ENCODE data around the gene DUSP15. TPM values are rescaled to one million over a fixed set of nuclear protein-coding genes. Genes with fewer than 3 reads are reported as not detected.
"Not testable (repeated sequence)": the region's sequence is repeated elsewhere in the genome, so short reads cannot be mapped to it uniquely, and the experiment has no call there.

DUSP15 gene, protein sequence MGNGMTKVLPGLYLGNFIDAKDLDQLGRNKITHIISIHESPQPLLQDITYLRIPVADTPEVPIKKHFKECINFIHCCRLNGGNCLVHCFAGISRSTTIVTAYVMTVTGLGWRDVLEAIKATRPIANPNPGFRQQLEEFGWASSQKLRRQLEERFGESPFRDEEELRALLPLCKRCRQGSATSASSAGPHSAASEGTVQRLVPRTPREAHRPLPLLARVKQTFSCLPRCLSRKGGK
- 9.7 and 14.3 TPM in 2 replicates for polyA plus RNA-seq (2014; cell fraction: cytosol; rRNA removed)
- 3.3 and 4.7 TPM in 2 replicates for polyA plus RNA-seq (2014; cell fraction: nucleus; rRNA removed)

DNA sequence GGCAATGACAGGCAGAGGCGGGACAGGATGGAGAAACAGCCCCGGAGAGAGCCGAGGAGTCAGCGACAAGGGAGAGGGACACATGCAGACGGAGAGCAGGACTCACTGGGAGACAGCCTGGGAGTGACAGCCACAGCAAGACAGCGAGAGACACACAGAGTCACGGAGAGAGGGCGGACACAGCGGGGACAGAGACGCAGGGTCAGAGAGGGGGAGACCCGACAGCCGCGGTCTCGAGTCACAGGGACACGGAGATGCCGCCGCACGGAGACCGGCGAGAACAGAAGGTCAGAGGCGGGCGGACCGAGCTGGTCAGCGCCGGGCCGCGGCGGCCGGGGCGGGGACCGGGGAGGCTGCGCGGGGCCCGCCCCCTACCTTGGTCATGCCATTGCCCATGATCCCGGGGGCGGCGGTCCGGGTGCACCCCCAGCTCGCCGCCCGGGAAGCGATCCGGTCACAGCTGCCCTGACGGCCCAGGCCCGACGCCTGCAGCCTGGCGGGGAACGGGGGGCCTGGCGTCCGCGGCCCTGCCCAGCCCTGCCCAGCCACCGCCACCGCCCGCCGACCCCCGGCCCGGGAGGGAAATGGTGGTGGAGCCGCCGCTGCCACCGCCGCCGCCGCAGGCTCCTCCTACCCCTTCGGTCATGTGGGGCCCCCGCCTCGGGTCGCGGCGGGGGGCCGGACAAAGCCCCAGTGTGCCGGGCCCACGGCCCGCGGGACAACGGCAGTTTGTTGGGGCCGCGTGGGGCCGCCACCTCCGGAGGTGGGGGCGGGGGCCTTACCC lies at the start of gene DUSP15, which contains the start of gene TTLL9:
Gene DUSP15, minus strand, starts transcription at position 586 of the 784 bp plus-strand sequence. Its CDS starts 190 bp downstream, at position 396.
Gene TTLL9, plus strand, starts transcription at position 693 of the 784 bp plus-strand sequence. CDS start 493 bp downstream, outside the sequence.
- no peak for DNase-seq (ENCODE audit: low spot score)

DNA sequence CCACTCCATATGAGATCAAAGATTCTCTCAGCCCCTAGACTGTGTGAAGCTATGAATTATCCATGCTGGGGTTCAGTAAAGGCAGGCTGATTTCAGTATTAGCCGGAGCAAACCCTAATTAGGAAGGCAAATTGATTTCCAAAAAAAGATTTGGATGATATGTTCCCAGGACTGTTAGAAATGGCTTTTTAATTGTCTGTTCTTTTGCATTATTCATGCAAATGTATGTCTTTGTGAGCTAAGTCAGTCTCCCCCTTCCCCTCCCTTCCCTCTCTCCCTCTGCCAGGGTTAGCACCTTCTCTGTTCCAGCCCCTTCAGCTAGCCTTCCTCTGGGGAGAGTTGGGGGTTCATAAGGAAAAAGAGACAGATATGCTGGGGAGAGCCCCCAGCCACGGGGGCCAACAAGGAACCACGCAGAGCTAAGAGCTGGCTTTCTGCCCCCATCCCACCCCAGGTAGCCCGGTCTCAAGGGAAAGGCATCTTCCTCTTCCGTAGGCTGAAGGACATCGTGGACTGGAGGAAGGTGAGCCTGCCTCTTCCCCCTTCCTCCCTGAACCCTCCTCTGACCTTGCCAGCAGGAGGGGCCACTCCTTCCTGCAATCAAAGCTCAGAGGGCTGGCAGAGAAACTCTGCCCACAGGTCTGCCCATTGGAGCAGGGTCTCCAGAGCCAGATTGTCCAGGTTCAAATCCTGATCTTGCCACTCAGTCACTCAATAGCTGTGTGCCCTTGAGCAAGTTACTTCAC lies 49.3 kb upstream of the DUSP15 start:
- DNase-seq (ENCODE audit: low spot score): no peak

DNA sequence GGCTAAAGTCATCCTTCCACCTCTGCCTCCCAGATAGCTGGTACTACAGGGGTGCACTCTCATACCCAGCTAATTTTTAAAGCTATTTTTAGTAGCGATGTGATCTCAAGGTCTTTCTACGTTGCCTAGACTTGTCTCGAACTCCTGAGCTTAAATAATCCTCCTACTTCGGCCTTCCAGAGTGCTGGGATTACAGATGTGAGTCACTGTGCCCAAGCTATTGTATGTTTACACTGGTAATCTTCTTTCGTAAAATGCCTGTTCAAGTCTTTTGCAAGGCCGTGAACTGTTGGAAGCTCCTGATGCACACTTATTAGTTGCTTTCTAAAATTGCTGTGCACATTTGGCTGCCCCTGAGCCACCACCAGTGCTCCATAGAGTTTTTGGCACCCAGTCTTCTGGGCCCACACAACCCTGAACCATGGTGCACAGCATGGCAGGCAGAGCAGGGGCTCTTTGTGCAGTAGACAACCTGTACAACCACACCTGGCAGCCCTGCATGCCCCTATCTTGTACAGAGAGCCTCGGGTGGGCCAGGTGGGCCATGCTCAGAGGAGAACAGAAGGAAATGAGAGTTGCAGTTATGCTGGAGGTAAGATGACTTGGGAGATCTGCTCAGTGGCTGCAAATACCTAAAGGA lies 48.3 kb upstream of the DUSP15 start:
- no peak for DNase-seq (ENCODE audit: low spot score)

DNA sequence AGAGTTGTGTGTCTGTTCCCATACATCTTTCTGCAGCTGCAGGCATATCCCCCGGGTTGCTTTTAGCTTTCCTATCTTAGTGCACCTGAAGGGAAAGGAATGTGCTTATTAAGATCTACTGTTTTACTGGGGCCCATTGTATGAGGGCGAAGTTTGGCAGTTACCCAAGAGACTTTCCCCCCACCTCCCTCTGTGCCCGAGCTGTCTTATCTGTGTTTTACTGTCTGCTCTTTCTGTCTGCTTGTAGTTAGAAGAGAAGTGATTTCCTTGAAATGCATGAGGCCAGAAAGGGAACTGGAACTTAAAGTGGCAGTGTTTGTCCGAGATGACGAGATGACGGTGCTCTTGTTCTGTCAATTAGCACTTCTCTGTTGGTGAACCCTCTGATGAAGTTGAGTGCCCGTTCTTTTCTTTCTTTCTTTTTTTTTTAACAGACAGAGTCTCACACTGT lies 47.7 kb upstream of the DUSP15 start:
- not testable (repeated sequence) for DNase-seq (ENCODE audit: low spot score)

DNA sequence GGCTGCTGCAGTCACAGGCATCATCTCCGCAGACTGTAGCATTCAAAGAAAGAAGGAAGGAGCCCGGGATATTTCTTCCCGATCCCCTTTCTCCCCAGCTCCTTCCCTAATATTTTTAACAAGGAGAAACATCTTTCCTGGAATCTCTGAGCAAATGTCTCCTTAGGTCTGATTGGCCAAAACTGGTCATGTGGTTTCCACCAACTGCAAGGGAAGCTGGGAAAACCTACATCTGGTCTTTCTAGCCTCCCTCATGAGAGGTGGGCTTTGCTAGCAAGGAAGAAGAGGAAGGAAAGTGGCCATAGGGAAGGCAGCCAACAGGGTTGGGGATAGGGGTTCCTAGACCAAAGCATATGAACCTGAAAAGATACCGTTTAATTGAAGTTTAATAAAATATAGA lies 46.4 kb upstream of the DUSP15 start:
- DNase-seq (ENCODE audit: low spot score): no peak

DNA sequence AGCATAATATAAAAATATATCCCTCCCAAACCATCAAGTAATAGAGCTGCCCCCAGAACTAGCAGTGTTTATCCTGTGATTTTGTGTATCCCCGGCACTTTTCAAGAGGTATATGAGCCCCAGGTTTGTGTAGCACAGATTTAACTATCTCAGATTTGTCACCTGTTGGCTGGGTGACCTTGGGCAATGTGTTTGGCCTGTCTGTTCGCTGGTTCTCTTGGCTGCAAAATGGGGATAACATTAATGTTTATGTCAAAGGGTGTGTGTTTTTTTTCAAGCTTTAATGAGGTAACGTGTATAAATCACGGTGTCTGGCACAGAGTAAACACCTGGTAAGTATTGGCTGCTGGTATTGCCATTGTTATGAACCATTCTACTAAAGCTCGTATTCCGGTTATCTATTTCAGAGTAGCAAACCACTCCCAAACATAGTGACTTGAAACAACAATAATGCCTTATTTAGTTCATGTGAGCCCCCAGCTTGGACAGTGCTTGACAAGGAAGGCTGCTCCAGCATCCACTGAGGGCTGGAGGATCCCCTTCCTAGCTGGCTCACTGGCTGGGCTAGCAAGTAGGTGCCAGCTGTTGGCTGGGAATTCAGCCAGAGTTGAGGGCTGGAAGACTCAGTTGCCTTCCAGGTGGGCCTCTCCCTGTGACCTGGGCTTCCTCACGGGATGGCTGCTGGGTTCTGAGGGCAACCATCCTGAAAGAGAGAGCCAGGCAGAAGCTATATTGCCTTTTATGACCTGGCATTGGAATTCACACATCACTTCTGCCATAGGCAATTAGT lies 45.4 kb upstream of the DUSP15 start:
- no peak for DNase-seq (ENCODE audit: low spot score)

DNA sequence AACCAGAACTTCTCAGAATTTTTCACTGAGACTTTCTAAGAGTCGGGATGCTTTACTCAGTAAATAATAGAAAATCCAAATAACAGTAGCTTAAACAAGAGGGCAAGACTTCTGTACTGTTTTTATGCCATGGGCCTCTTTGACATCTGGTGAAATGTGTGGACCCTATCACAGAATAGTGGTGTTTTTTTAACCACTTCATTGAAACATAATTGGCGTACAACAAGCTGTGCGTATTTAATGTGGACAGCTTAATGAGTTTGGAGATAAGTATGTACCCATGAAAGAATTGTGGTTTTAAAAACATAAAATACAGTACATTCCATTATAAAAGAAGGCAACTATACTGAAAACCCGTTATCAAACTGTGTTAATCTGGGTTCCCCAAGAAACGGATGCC lies 43.8 kb upstream of the DUSP15 start:
- DNase-seq (ENCODE audit: low spot score): no peak

DNA sequence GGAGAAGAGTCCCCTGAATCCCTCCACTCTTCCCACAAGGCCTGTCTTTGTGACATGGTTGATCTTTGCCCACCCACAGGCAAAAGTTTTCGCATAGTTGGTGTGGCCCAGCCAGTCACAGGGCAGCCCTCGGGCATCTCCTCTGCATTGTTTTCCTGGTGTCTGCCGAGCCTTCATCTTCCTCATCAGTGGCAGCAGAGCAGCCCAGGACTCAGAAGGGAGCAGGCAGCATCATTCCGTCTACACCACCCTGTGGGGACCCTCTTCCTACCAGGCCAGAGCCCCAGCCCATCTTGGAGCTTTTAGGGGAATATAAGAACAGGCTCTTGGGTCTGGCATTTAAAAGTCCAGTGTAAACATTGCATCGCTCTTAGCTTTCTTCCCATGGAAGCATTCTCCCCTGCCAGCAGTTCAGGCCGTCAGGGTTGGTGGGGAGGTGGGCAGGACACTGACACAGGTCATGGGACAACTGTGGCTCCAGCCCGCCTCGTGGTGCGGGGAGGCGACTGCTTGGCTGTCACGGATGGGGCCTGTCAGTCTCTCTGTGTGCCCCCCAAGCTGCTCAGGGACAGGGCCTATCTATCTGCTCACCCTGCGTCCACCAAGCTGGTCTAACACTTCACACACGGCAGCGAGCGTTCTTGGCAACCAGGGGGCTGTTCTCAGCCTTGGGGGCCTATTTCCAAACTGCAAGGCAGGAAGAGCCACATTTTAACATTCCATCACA lies 43.3 kb upstream of the DUSP15 start:
- DNase-seq (ENCODE audit: low spot score): no peak

DNA sequence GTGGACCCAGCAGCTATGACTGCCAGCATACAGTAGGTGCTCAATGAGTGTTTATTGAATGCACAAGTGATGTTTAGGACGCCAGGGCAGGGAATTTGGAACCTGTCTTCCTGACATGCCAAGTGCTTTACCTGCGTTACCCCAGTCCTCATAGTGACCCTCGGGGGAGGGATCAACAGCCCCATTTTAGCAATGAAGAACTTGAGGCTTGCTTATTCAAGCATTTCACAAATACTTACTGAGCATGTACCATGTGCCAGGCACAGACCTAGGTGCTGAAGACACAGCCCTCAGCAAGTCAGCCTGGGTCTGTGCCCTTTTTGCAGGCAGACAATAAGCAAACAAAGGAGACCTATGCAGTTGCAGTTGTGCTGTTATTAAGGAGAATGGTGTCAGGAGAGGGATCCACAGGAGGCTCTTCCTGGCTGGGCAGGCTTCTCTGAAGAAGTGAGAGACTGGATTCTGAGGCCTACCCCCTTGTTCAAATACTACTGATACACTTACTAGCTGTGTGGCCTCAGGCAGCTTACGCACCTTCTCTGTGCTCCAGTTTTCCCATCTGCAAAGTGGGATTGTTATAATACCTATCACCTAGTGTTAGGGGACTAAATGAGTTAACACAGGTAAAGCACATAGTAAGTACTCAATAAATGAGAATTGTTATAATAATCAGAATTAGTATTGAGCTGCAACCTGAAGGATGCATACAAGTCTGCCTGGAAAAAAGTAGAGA lies 39.9 kb upstream of the DUSP15 start:
- no peak for DNase-seq (ENCODE audit: low spot score)

DNA sequence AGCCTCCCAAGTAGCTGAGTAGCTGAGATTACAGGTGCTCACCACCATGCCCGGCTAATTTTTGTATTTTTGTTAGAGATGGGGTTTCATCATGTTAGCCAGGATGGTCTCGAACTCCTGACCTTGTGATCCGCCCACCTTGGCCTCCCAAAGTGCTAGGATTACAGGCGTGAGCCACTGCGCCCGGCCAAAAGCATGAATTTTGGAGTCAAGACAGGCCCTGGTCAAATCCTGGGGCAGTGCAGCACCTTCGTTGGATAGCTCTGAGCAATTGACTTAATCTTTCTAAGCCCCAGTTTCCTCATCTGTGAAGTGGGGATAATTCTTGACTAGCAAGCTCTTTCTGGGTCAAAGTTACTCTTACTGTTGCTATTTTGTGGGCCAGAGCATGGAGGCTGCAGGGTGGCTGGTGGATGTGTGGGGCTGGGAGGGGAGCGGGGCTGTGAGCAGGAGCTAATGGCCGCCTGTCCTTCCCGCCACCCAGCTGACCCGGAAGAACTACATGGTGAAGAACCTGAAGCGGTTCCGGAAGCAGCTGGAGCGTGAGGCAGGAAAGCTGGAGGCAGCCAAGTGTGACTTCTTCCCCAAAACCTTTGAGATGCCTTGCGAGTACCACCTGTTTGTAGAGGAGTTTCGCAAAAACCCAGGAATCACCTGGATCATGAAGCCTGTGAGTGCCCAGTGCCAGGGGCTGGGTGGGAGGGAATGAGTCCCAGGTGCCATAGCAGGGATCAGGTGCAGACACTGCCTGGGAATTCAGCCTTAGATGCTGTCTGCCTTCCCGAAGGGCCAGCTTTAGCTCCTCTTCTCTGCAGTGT lies 39.1 kb upstream of the DUSP15 start:
- DNase-seq (ENCODE audit: low spot score): no peak

DNA sequence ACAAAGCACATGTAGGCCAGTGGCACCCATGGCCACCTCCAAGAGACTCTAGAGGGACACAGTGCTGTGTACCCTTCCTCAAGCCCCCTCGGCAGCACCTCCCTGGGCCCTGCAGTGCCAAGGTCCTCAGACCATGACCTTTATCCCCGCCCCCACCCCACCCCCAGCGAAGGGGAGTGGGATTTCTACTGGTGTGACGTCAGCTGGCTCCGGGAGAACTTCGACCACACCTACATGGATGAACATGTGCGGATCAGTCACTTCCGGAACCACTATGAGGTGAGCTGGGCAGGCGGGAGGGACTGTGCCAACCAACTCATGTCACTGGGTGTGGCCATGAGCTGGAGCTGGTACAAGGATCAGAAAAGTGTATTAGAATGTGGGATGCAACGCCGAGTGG lies 38.1 kb upstream of the DUSP15 start:
- DNase-seq (ENCODE audit: low spot score): no peak

DNA sequence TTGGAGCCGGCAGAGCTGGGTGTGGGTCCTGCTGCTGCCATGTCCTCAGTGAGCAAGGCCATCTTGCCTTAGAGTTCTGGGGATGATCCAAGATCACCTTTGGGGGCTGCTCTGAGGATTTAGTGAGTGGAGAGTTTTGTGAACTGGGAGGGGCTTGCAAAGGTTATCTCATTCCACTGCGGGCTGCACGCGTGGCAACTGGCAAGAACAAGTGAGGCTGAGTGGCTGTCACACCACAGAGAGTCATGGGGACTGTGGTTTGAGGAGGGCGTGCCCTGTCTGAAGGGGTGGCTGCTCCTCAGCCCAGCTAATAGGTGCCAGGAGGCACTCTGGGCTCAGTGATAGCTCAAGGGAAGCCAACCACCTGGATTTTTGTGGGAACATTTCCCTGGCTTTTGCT lies 37.7 kb upstream of the DUSP15 start:
- DNase-seq (ENCODE audit: low spot score): no peak

DNA sequence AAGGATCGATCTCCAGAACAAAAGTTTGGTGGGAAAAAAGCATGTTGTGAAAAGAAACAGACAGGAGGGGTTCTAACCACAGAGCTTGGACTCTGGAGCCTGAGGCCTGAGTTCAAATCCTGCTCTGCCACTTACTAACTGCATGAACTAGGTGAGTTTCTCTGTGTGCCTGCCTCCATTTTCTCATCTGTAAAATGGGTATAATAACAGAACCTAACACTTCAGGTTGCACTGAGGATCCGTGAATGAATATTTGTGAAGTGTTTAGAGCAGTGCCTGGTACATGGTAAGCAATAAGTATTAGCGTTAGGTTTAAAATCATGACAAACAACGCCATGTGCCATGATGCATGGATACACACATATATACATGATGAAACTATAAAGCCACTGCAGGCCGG lies 36.7 kb upstream of the DUSP15 start:
- no peak for DNase-seq (ENCODE audit: low spot score)

DNA sequence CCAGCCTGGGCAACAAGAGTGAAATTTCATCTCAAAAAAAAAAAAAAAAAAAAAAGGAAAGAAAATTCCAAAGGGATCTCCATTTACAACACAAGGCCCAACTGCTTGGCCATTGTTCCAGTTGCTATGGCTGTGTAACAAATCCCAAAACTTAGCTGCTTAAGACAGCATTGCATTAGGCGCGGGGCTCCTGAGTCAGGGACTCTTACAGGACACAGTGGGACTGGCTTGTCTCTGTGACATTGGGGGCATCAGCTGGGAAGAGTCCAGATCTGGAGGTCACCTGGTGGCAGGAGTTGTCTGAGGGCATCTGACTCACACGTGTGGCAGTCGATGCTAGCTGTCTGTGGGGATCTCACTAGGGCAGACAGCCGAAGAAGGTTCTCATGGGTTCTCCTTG lies 35.7 kb upstream of the DUSP15 start:
- DNase-seq (ENCODE audit: low spot score): no peak

DNA sequence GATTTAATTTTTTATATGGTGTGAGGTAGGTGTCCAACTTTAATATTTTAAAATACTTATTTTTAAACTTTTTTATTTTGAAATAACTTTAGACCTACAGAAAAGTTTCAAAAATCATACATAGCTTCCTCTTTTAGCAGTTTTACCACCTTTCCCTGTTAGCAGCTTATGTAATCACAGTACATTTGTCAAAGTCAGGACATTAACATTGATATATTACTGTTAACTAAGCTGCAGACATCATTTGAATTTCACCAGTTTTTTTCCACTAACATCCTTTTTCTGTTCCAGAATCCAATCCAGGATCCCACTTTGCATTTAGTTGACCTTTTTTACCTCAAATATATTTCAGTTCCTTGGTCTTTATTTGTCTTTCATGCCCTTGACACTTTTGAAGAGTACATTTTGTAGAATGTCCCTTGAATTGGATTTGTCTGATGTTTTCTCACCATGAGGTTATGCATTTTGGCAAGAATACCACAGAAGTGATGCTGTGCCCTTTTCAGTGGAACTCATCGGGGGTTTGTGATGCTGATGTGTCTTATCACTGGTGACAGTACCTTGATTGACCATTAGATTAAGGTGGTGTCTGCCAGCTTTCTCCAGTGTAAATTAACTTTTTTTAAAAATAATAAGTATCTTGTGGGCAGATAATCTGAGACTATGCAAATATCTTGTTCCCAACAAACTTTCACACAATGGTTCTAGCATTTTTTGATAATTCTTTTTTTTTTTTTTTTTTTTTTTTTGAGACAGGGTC lies 33.5 kb upstream of the DUSP15 start:
- no peak for DNase-seq (ENCODE audit: low spot score)

DNA sequence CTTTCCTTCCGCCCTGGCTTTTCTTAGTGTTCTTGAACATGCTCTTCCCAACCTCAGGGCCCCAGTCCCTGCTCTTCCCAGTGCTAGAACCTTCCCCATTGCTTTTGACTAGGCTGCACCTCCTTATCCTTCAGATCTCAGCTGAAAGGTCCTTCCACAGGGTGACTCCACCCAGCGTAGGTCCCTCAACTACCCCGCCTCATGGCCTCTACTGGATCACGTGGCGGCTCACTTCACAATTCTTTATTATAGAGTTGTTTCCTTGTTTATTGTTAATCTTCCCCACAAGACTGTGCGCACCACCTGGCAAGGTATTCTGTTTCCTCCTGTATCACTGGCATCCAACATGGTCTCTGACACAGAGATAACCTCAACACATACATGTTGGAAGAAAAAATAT lies 31.3 kb upstream of the DUSP15 start:
- no peak for DNase-seq (ENCODE audit: low spot score)

DNA sequence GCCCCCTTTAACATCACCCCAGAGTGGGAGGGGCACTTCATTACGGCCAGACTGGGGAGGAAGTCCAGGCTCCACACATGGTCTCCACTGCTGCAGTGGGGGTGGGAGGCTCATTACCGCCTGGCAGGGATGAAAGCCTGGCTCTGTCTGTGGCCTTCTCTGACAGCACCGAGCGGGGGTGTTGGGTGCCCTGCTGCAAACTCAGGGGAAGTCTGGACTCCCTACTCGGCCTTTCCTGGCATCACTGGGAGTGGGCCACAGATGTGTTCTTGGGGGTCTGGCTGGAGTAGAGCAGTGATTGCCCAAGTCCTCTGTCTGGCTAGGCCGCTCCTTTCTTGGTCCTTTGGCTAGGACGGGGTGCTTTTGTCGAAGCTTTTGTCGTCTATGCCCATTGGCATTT lies 27.2 kb upstream of the DUSP15 start:
- DNase-seq (ENCODE audit: low spot score): no peak

DNA sequence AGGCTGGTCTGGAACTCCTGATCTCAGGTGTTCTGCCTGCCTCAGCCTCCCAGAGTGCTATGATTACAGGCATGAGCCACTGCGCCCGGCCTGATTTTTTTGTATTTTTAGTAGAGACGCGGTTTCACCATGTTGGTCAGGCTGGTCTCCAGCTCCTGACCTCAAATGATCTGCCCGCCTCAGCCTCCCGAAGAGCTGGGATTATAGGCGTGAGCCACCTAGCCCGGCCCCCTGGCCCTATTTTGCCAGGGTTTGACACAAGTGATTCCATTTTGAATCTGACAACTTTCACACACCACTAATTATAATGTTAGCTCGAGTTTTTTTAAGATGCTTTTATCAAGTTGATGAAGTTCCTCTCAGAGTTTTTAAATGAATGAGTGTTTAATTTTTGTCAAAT lies 25.7 kb upstream of the DUSP15 start:
- DNase-seq (ENCODE audit: low spot score): no peak

Data from SK-N-DZ (cell line).